IPS-20b (cell line): ENCODE data around the gene SCEL.
"Not testable (repeated sequence)": the region's sequence is repeated elsewhere in the genome, so short reads cannot be mapped to it uniquely, and the experiment has no call there.

Experiments
- H3K27ac ChIP-seq: one replicate; pipeline ENCODE4 v1.5.1; 2013; ENCODE audit warnings: low read length
- H3K27me3 ChIP-seq: 2 replicates; pipeline ENCODE4 v1.6.1; 2013; ENCODE audit warnings: mild to moderate bottlenecking, low read length, inconsistent platforms; ENCODE audit not compliant: insufficient read depth
- H3K36me3 ChIP-seq: 2 replicates; pipeline ENCODE4 v1.6.1; 2013; ENCODE audit warnings: low read depth, mild to moderate bottlenecking, inconsistent platforms, low read length, moderate library complexity; ENCODE audit not compliant: insufficient read depth
- H3K4me1 ChIP-seq: 2 replicates; pipeline ENCODE4 v1.6.1; 2013; ENCODE audit warnings: mild to moderate bottlenecking, control low read depth, inconsistent platforms, low read length, moderate library complexity; ENCODE audit not compliant: insufficient read depth
- H3K4me3 ChIP-seq: 2 replicates; pipeline ENCODE4 v1.5.1; 2013; ENCODE audit warnings: mild to moderate bottlenecking, low read length, inconsistent platforms
- H3K9ac ChIP-seq: 2 replicates; pipeline ENCODE4 v1.6.1; 2013; ENCODE audit warnings: low read depth, mild to moderate bottlenecking, inconsistent platforms, low read length, moderate library complexity
- H3K9me3 ChIP-seq: 2 replicates; pipeline ENCODE4 v1.6.1; 2013; ENCODE audit warnings: mild to moderate bottlenecking, low read depth, low read length, inconsistent platforms; ENCODE audit not compliant: insufficient read depth

SCEL gene

GRCh38 chr13:77628170-77628569 is 92.7 kb downstream of the SCEL start:
- Histone ChIP-seq H3K4me3 (no peak overlapping the region), H3K4me1 (no peaks in the 10 kb centered on the region), H3K36me3 (no peaks in the 10 kb centered on the region)

DNA sequence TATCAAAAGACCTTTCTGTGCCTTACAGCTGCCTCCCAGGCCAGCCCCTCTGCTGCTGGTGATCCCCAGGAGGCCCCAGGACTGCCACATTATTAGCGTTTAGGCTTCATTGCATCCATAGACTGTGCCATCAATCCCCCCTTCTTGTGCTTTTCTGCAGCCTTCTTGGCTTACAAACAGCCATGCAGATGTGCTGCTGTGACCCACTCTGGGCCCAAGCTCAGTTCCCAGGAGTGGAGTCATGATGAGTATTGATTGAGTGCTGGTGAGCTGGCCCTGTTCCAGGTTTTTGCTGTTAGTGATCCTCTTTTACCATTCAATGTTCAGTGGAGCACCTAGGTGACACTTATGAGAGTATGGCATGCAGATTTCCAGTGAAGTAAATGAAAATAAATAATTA is 102.1 kb downstream of the SCEL start:
- H3K27me3 ChIP-seq: no peaks in the 10 kb centered on the region
- no peak overlapping the region for H3K4me3 ChIP-seq
- no peaks in the 10 kb centered on the region for H3K36me3 ChIP-seq
- H3K4me1 ChIP-seq: no peaks in the 10 kb centered on the region
- H3K9ac ChIP-seq: no peak overlapping the region
- H3K9me3 ChIP-seq: no peaks in the 10 kb centered on the region
- no peak overlapping the region for H3K27ac ChIP-seq

More at GRCh38 chr13:77628170-77628569, 92.7 kb downstream of the SCEL start:
- H3K9ac ChIP-seq: no peak overlapping the region
- H3K27me3 ChIP-seq: no peaks in the 10 kb centered on the region
- no peak overlapping the region for H3K27ac ChIP-seq
- H3K9me3 ChIP-seq: no peaks in the 10 kb centered on the region

DNA sequence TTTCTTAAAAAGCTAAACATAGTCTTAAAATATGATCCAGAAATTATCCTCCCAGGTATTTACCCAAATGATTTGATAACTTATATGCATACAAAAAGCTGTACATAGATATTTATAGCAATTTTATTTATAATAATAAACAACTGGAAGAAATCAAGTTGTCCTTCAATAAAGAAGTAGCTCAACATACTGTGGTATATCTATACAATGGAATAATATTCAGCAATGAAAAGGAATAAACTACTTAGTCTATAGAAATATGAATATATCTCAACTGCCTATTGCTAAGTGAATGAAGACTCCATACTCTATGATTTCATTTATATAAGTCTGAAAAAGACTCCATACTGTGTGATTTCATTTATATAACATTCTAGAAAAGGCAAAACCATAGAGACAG is 114.9 kb downstream of the SCEL start:
- Histone ChIP-seq H3K36me3 (no peaks in the 10 kb centered on the region), H3K9ac (no peak overlapping the region), H3K4me1 (no peaks in the 10 kb centered on the region), H3K27ac (no peak overlapping the region), H3K27me3 (no peaks in the 10 kb centered on the region), H3K4me3 (no peak overlapping the region), H3K9me3 (0 out of 2 replicates have a peak, but pooled peaks cover 6% of the 10 kb centered on the region)

- H3K4me3 ChIP-seq: no peak overlapping the region
- peaks cover 6% of the 10 kb centered on the region; the same call in 1 of the 2 replicates for H3K9me3 ChIP-seq
- H3K9ac ChIP-seq: no peak overlapping the region
Measured at GRCh38 chr13:77653301-77653700, 117.8 kb downstream of the SCEL start.

DNA sequence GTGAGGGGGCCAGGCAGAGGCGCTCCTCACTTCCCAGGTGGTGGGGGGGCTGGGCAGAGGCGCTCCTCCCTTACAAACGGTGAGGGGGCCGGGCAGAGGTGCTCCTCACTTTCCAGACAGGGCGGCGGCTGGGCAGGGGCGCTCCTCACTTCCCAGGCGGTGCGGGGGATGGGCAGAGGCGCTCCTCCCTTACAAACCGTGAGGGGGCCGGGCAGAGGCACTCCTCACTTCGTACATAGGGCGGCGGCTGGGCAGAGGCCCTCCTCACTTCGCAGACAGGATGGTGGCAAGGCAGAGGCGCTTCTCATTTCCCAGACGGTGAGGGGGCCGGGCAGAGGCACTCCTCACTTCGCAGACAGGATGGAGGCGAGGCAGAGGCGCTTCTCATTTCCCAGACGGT is 124.5 kb downstream of the SCEL start:
- not testable (repeated sequence) for H3K4me3 ChIP-seq, H3K36me3 ChIP-seq, H3K9me3 ChIP-seq, H3K4me1 ChIP-seq, H3K27me3 ChIP-seq, H3K9ac ChIP-seq, H3K27ac ChIP-seq

More at GRCh38 chr13:77653301-77653700, 117.8 kb downstream of the SCEL start:
- H3K27ac ChIP-seq: no peak overlapping the region
- H3K27me3 ChIP-seq: no peaks in the 10 kb centered on the region
- no peaks in the 10 kb centered on the region for H3K36me3 ChIP-seq
- H3K4me1 ChIP-seq: no peaks in the 10 kb centered on the region

GRCh38 chr13:77660841-77661250 is 125.3 kb downstream of the SCEL start:
- H3K27me3 ChIP-seq: no peaks in the 10 kb centered on the region

GRCh38 chr13:77662301-77662700 is 126.8 kb downstream of the SCEL start:
- not testable (repeated sequence) for H3K36me3 ChIP-seq, H3K9me3 ChIP-seq, H3K27ac ChIP-seq, H3K4me1 ChIP-seq, H3K27me3 ChIP-seq, H3K9ac ChIP-seq, H3K4me3 ChIP-seq

More at GRCh38 chr13:77660841-77661250, 125.3 kb downstream of the SCEL start:
- no peaks in the 10 kb centered on the region; the same call in 1 of the 2 replicates for H3K9me3 ChIP-seq
- H3K27ac ChIP-seq: no peak overlapping the region
- H3K9ac ChIP-seq: no peak overlapping the region
- no peaks in the 10 kb centered on the region for H3K36me3 ChIP-seq
- H3K4me1 ChIP-seq: no peaks in the 10 kb centered on the region
- H3K4me3 ChIP-seq: no peak overlapping the region

DNA sequence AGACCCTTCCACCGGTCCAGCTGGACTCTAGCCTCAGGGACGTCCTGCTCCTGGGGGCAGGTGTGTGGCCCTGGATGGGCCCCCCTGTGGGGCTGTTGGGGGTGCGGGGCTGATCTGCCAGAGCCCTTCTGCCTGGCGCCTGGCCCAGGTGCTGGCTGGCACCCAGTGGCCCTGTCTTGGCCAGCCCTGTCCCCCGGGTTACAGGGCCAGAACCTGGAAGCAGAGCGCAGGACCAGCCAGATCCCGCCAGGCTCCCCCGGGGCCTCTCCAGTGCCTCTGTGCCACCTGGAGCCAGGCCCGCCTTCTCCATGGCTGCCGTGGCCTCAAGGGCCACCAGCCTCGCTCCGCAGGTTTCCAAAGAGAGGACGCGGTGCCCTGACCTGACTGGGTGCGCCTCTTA is 127.3 kb downstream of the SCEL start:
- H3K9ac ChIP-seq, H3K4me1 ChIP-seq, H3K27me3 ChIP-seq, H3K4me3 ChIP-seq, H3K36me3 ChIP-seq, H3K27ac ChIP-seq, H3K9me3 ChIP-seq: not testable (repeated sequence)

GRCh38 chr13:77674852-77675251 is 139.3 kb downstream of the SCEL start:
- H3K4me1 ChIP-seq: peaks cover 4% of the 10 kb centered on the region; the same call in 1 of the 2 replicates
- no peaks in the 10 kb centered on the region for H3K27me3 ChIP-seq
- H3K4me3 ChIP-seq: 0 out of 2 replicates have a peak overlapping the region, but pooled peaks have one; percentile 8
- H3K9ac ChIP-seq: no peak overlapping the region
- H3K9me3 ChIP-seq: no peaks in the 10 kb centered on the region
- no peaks in the 10 kb centered on the region for H3K36me3 ChIP-seq
- no peak overlapping the region for H3K27ac ChIP-seq

- Histone ChIP-seq H3K36me3 (no peaks in the 10 kb centered on the region), H3K9ac (no peak overlapping the region), H3K27ac (no peak overlapping the region), H3K4me1 (peaks cover 4% of the 10 kb centered on the region; the same call in 1 of the 2 replicates), H3K4me3 (no peak overlapping the region), H3K9me3 (no peaks in the 10 kb centered on the region), H3K27me3 (no peaks in the 10 kb centered on the region)
Measured at GRCh38 chr13:77678691-77679235, 143.3 kb downstream of the SCEL start.

DNA sequence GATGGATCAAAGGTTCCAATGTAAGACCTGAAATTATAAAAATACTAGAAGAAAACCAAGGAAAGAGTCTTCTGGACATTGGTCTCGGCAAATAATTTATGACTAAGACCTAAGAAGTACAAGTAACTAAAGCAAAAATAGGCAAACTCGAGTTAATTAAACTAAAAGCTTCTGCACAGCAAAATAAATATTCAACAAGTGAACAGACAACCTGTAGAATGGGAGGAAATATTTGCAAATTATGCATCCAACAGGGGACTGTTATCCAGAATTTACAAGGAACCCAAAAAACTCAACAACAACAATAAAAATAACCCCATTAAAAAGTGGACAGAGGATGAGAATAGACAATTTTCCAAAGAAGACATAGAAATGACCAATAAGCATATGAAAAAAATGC is 152.3 kb downstream of the SCEL start:
- Histone ChIP-seq H3K4me3 (no peak overlapping the region), H3K27ac (no peak overlapping the region), H3K4me1 (no peaks in the 10 kb centered on the region), H3K36me3 (no peaks in the 10 kb centered on the region), H3K27me3 (no peaks in the 10 kb centered on the region), H3K9ac (no peak overlapping the region), H3K9me3 (no peaks in the 10 kb centered on the region)

GRCh38 chr13:77691871-77692270 is 156.4 kb downstream of the SCEL start:
- Histone ChIP-seq H3K4me1 (peaks cover 9% of the 10 kb centered on the region), H3K27me3 (peaks cover 11% of the 10 kb centered on the region), H3K27ac (no peak overlapping the region), H3K36me3 (no peaks in the 10 kb centered on the region), H3K9ac (no peak overlapping the region), H3K9me3 (no peaks in the 10 kb centered on the region), H3K4me3 (no peak overlapping the region)
